22Rv1 (cell line): ENCODE results near the gene AGAP2.

ENCODE experiments used
- H3K27ac ChIP-seq: fragments of 450-650 bp; 2 replicates; pipeline ENCODE4 v1.5.1; 2017
- CTCF ChIP-seq: fragments of 450-650 bp; IDR thresholded peaks from 2 replicates; pipeline ENCODE4 v1.5.1; 2017; ENCODE audit warnings: mild to moderate bottlenecking
- ZFX ChIP-seq: fragments of 450-650 bp; IDR thresholded peaks from 2 replicates; pipeline ENCODE4 v1.6.1; 2017; ENCODE audit warnings: antibody characterized with exemption, borderline replicate concordance

The AGAP2 gene

GRCh38 chr12:57707250-57707649, 31.3 kb downstream of the AGAP2 start:
- TF ChIP-seq ZFX (no peak), CTCF (no peak)
- no peak overlapping the region for H3K27ac ChIP-seq

GRCh38 chr12:57700317-57700716, 38.2 kb downstream of the AGAP2 start:
- TF ChIP-seq CTCF (no peak), ZFX (no peak)
- H3K27ac ChIP-seq = no peak overlapping the region

- no peak for TF ChIP-seq ZFX
- no peak for TF ChIP-seq CTCF
- H3K27ac ChIP-seq = no peak overlapping the region
These were observed 40.1 kb downstream of the AGAP2 start for GRCh38 chr12:57698414-57698813.

GRCh38 chr12:57697076-57697475, 41.5 kb downstream of the AGAP2 start:
- TF ChIP-seq ZFX (no peak), CTCF (no peak)
- H3K27ac ChIP-seq = no peak overlapping the region

GRCh38 chr12:57695770-57696432, 42.6 kb downstream of the AGAP2 start:
- H3K27ac ChIP-seq = no peak overlapping the region
- TF ChIP-seq ZFX (no peak), CTCF (no peak)

- peak overlapping the region; percentile 58 for H3K27ac ChIP-seq
- no peak for TF ChIP-seq ZFX
- no peak for TF ChIP-seq CTCF
These were observed 44.0 kb downstream of the AGAP2 start for GRCh38 chr12:57694459-57695019.

GRCh38 chr12:57693659-57694458, 44.7 kb downstream of the AGAP2 start, which contains the start of gene OS9:
Gene OS9, plus strand, starts transcription at chr12:57694132. Its CDS starts 30 bp downstream, at chr12:57694162.
- H3K27ac ChIP-seq = peak within 1 kb of the TSS; percentile 58
- TF ChIP-seq CTCF = peak; percentile 98
- TF ChIP-seq ZFX = no peak
